Endothelial cell of umbilical vein (primary cell): Measurements from ENCODE around the gene SORCS1. TPM values are rescaled to one million over a fixed set of nuclear protein-coding genes. Genes with fewer than 3 reads are reported as not detected.

Experiments
- BruUV-seq: library from RNA; stranded (reverse); fragments of 400-500 nt; replicated peaks from 2 replicates; lab custom pipeline; 2021; lab: Mats Ljungman, UMichigan
- CTCF ChIA-PET: fragments of 300-600, 350-600 bp; sonication (Branson Sonifier 250); formaldehyde crosslinking; loops from one replicate; lab custom pipeline; 2021; ENCODE audit warnings: antibody characterized with exemption, inconsistent platforms; lab: Charles Lee
- POLR2A ChIA-PET: fragments of 300-600, 350-600 bp; sonication (Branson Sonifier 250); formaldehyde crosslinking; loops from one replicate; lab custom pipeline; 2021; ENCODE audit warnings: antibody characterized with exemption, inconsistent platforms; lab: Charles Lee
- DNase-seq: peaks from one replicate; pipeline ENCODE4 v3.0.0-alpha.2; 2011; ENCODE audit warnings: low read depth, low spot score
- FAIRE-seq: peaks from 2 replicates; lab custom pipeline; 2011; peaks lifted over from hg19 to GRCh38; lab: Jason Lieb, UNC
- H2AFZ ChIP-seq: 2 replicates; pipeline ENCODE4 v1.6.0; 2012; ENCODE audit warnings: low read depth, low read length, control low read depth, inconsistent platforms
- H3K27ac ChIP-seq: 2 replicates; pipeline ENCODE4 v1.5.1; 2011; ENCODE audit warnings: low read depth, mild to moderate bottlenecking, control low read depth, low read length, moderate library complexity; ENCODE audit not compliant: insufficient read depth
- H3K27me3 ChIP-seq, 2 experiments: 2 replicates each; pipeline versions ENCODE4 v1.6.0 to v1.6.1; 2011; ENCODE audit warnings: low read length in 2 of 2, mixed read lengths in 1 of 2; ENCODE audit not compliant: control insufficient read depth in 2 of 2, insufficient read depth in 2 of 2
- H3K36me3 ChIP-seq, 2 experiments: 2 replicates in 1 of 2; 3 replicates in 1 of 2; pipeline ENCODE4 v1.5.1; 2011; ENCODE audit warnings: low read length in 2 of 2, mild to moderate bottlenecking in 1 of 2, moderate library complexity in 1 of 2; ENCODE audit not compliant: control insufficient read depth in 2 of 2, insufficient read depth in 2 of 2; ENCODE audit errors: extremely low read depth in 1 of 2
- H3K4me1 ChIP-seq: 3 replicates; pipeline ENCODE4 v1.5.1; 2011; ENCODE audit warnings: mild to moderate bottlenecking, low read length; ENCODE audit not compliant: control insufficient read depth, insufficient read depth; ENCODE audit errors: extremely low read depth
- H3K4me2 ChIP-seq: 2 replicates; pipeline ENCODE4 v1.6.1; 2011; ENCODE audit warnings: low read length, control low read depth, mixed read lengths; ENCODE audit not compliant: insufficient read depth
- H3K4me3 ChIP-seq, 3 experiments: fragments of 200-600 bp in 1 of 3; sonication (generic), shearing (Covaris generic) in 1 of 3; replicated peaks in 1 of 3; 2 replicates each; pipeline ENCODE4 v1.5.1; 2011 to 2016; ENCODE audit warnings: control low read depth in 3 of 3, low read length in 3 of 3, mild to moderate bottlenecking in 2 of 3, inconsistent platforms in 1 of 3, low read depth in 1 of 3, moderate library complexity in 1 of 3; ENCODE audit not compliant: insufficient read depth in 1 of 3
- H3K79me2 ChIP-seq: 2 replicates; pipeline ENCODE4 v1.6.0; 2012; ENCODE audit warnings: low read length, inconsistent platforms; ENCODE audit not compliant: control insufficient read depth, insufficient read depth
- H3K9ac ChIP-seq: replicated peaks from 2 replicates; pipeline ENCODE3; 2011; ENCODE audit warnings: low read length, control low read depth; ENCODE audit not compliant: insufficient read depth; ENCODE audit errors: extremely low read depth
- H3K9me1 ChIP-seq: replicated peaks from 3 replicates; pipeline ENCODE4 v1.6.0; 2011; ENCODE audit warnings: mild to moderate bottlenecking, low read length; ENCODE audit not compliant: control insufficient read depth, insufficient read depth; ENCODE audit errors: extremely low read depth
- H3K9me3 ChIP-seq: replicated peaks from 2 replicates; pipeline ENCODE4 v1.5.1; 2012; ENCODE audit warnings: low read length, inconsistent platforms; ENCODE audit not compliant: control insufficient read depth, insufficient read depth
- H4K20me1 ChIP-seq: replicated peaks from 2 replicates; pipeline ENCODE3; 2011; ENCODE audit warnings: mild to moderate bottlenecking, low read length; ENCODE audit not compliant: control insufficient read depth, insufficient read depth; ENCODE audit errors: extremely low read depth
- EZH2 ChIP-seq: IDR thresholded peaks from 2 replicates; pipeline ENCODE4 v1.6.1; 2012; ENCODE audit warnings: borderline replicate concordance, low read depth, mild to moderate bottlenecking, moderate library complexity, low read length, inconsistent platforms; ENCODE audit not compliant: severe bottlenecking
- FOS ChIP-seq: IDR thresholded peaks from 2 replicates; pipeline ENCODE4 v1.6.1; 2011; ENCODE audit warnings: mild to moderate bottlenecking, low read length, moderate library complexity, borderline replicate concordance; ENCODE audit not compliant: insufficient read depth
- GATA2 ChIP-seq: IDR thresholded peaks from 2 replicates; pipeline ENCODE4 v1.7.0; 2011; ENCODE audit warnings: low read depth, mild to moderate bottlenecking, moderate library complexity, mixed read lengths, low read length; ENCODE audit not compliant: insufficient read length, insufficient read depth
- JUN ChIP-seq: IDR thresholded peaks from 2 replicates; pipeline ENCODE4 v1.6.1; 2011; ENCODE audit warnings: borderline replicate concordance, low read depth; ENCODE audit not compliant: insufficient read length, insufficient read depth
- MAX ChIP-seq: IDR thresholded peaks from 2 replicates; pipeline ENCODE4 v1.6.1; 2011; ENCODE audit not compliant: insufficient read depth, insufficient read length
- MYC ChIP-seq: IDR thresholded peaks from one replicate; pipeline ENCODE4 v1.6.1; 2011; ENCODE audit warnings: mild to moderate bottlenecking, low read depth, low read length
- POLR2A ChIP-seq: IDR thresholded peaks from 2 replicates; pipeline ENCODE4 v1.6.1; 2012; ENCODE audit warnings: low read depth, mild to moderate bottlenecking, control low read depth, low read length
- POLR2AphosphoS5 ChIP-seq: IDR thresholded peaks from 2 replicates; pipeline ENCODE4 v1.6.1; 2012; ENCODE audit warnings: low read depth, mild to moderate bottlenecking, control low read depth, low read length, moderate library complexity; ENCODE audit not compliant: insufficient read depth
- dilution Hi-C: fragments of 300-500 bp; cut with MboI; formaldehyde crosslinking; loops from one replicate; pipeline ENCODE4 v1.15.0; 2019; ENCODE audit warnings: low sequenced_read_pairs; ENCODE audit not compliant: extremely low pct_ligation_motif_present
- intact Hi-C: fragments of 100-400 bp; cut with micrococcal nuclease; formaldehyde crosslinking; loops from one replicate; pipeline ENCODE4 v1.10.0; 2022
- polyA plus RNA-seq, 4 experiments: library from polyadenylated mRNA; depleted of rRNA in 3 of 4; stranded (reverse) in 3 of 4; unstranded in 1 of 4; fragments of >200 nt; gene quantifications; 2 replicates each; pipeline versions ENCODE4 v1.2.1 to v1.2.3, GENCODE V29; 2011 to 2012; ENCODE audit warnings: missing spikeins in 1 of 4
- total RNA-seq: library from RNA; stranded (reverse); gene quantifications from 2 replicates; pipeline ENCODE4 v1.2.3, GENCODE V29; 2021
- TF ChIP-seq, protein P1 (sequence below), 2 donors: IDR thresholded peaks; 1 replicate in 1 of 2; 2 replicates in 1 of 2; pipeline ENCODE4 v1.5.1; 2011; ENCODE audit warnings: low read length in 2 of 2, mild to moderate bottlenecking in 2 of 2, moderate library complexity in 2 of 2, control low read depth in 1 of 2, inconsistent platforms in 1 of 2, low read depth in 1 of 2; ENCODE audit not compliant: insufficient read depth in 1 of 2; ENCODE audit errors: extremely low read depth in 1 of 2

Gene SORCS1
- total and polyA plus RNA-seq, 2 donors (not counting 3 experiments of a cell fraction or from before 2014, with no cell fraction given): not detected

- Histone ChIP-seq H3K9ac (no peak overlapping the region), H3K79me2 (no peaks in the 10 kb centered on the region), H2AFZ (no peak overlapping the region), H3K9me3 (peaks cover 2% of the 10 kb centered on the region), H3K4me1 (no peaks in the 10 kb centered on the region), H3K9me1 (no peaks in the 10 kb centered on the region), H4K20me1 (no peaks in the 10 kb centered on the region), H3K36me3 (no peaks in the 10 kb centered on the region), H3K4me3 (no peak overlapping the region), H3K27me3 (no peaks in the 10 kb centered on the region), H3K27ac (no peak overlapping the region), H3K4me2 (no peak overlapping the region)
- BruUV-seq: no TSS peak
- FAIRE-seq (no peak), DNase-seq (no peak)
- TF ChIP-seq MYC (no peak), POLR2A (no peak), POLR2AphosphoS5 (no peak), JUN (no peak), MAX (no peak), FOS (no peak), GATA2 (no peak), EZH2 (no peak)
- TF ChIP-seq, protein P1, sequence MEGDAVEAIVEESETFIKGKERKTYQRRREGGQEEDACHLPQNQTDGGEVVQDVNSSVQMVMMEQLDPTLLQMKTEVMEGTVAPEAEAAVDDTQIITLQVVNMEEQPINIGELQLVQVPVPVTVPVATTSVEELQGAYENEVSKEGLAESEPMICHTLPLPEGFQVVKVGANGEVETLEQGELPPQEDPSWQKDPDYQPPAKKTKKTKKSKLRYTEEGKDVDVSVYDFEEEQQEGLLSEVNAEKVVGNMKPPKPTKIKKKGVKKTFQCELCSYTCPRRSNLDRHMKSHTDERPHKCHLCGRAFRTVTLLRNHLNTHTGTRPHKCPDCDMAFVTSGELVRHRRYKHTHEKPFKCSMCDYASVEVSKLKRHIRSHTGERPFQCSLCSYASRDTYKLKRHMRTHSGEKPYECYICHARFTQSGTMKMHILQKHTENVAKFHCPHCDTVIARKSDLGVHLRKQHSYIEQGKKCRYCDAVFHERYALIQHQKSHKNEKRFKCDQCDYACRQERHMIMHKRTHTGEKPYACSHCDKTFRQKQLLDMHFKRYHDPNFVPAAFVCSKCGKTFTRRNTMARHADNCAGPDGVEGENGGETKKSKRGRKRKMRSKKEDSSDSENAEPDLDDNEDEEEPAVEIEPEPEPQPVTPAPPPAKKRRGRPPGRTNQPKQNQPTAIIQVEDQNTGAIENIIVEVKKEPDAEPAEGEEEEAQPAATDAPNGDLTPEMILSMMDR (IDR thresholded peaks at IDR 0.05; ENCODE audit: extremely low read depth in 1 of 2, insufficient read depth in 1 of 2, low read depth in 1 of 2, low read length in 2 of 2): no peak
- intact Hi-C loops (no loop called here), dilution Hi-C loops (no loop called here)
- CTCF ChIA-PET: interaction anchor here (0.6 kb wide), 1 partner anchor 48 kb away, joined by 3 read pairs; no protein-coding TSS in a partner anchor
- POLR2A ChIA-PET: no interaction called here
These were observed 442.0 kb downstream of the SORCS1 start for GRCh38 chr10:106722524-106722923.
